Subcutaneous abdominal adipose tissue (tissue), 5 donors: ENCODE measurements around the gene VPS13D.

ENCODE experiments used
- H3K27ac ChIP-seq: one replicate; pipeline ENCODE4 v1.7.0; 2013; ENCODE audit warnings: low read depth, mild to moderate bottlenecking, inconsistent platforms, low read length, moderate library complexity
- H3K27me3 ChIP-seq, 5 donors: one replicate each; pipeline ENCODE4 v1.7.0; 2013; ENCODE audit warnings: low read length in 5 of 5, inconsistent platforms in 1 of 5; ENCODE audit not compliant: control insufficient read depth in 5 of 5, insufficient read depth in 4 of 5
- H3K36me3 ChIP-seq, 5 donors: one replicate each; pipeline ENCODE4 v1.7.0; 2013; ENCODE audit warnings: low read length in 5 of 5; ENCODE audit not compliant: control insufficient read depth in 5 of 5, insufficient read depth in 5 of 5
- H3K4me1 ChIP-seq, 5 donors: one replicate each; pipeline ENCODE4 v1.7.0; 2013; ENCODE audit warnings: low read length in 5 of 5, mild to moderate bottlenecking in 3 of 5, moderate library complexity in 1 of 5; ENCODE audit not compliant: control insufficient read depth in 5 of 5, insufficient read depth in 5 of 5
- H3K4me3 ChIP-seq, 5 donors: one replicate each; pipeline ENCODE4 v1.7.0; 2013; ENCODE audit warnings: low read length in 5 of 5, low read depth in 1 of 5
- H3K9ac ChIP-seq, 5 donors: one replicate each; pipeline ENCODE4 v1.7.0; 2013; ENCODE audit warnings: low read length in 5 of 5, mild to moderate bottlenecking in 4 of 5, moderate library complexity in 3 of 5
- H3K9me3 ChIP-seq, 5 donors: one replicate each; pipeline ENCODE4 v1.7.0; 2013; ENCODE audit warnings: low read length in 5 of 5; ENCODE audit not compliant: control insufficient read depth in 5 of 5
- donor health status: healthy.
- donor health status: healthy.
- donor health status: healthy.
- donor health status: healthy.
- donor health status: healthy.

Gene VPS13D

DNA sequence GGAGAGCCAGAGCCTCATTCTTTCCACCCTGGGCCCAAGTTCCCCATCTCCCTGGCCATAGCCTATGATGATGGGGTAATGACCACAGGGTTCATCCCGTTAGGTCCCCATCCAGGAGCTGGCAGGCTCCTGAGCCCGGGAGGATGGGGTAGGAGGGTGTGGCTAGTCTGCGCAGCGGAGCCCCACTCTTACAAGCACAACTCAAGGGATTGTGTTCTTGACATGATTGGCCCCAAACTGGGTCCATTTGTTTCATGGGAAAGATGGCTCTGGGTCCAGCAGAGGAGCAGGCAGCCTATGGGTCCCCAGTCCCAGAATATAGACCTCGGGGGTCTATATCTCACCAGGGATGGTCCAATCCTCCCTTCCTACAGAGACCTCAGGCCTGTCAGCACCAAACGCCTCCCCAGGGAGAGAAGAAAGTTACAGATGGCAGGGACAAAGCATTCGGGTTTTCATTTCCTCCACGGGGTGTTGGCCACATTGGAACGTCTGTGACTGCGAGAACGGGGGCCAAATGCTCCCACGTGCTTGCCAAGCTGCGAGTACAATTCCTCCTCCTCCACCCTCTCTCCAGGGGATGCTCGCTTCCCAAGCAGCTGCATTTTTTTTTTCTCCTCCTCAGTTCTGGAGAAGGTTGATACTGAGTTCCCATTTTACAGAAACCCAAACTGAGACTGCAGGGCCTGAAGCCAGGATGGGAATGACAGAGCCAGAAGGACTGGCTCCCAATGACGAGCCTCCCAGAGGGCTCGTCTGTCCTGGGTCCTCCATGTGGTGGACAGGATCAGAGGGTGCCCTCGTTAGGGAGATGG is 317.1 kb downstream of the VPS13D start:
- Histone ChIP-seq H3K4me3 (no peak overlapping the region), H3K4me1 (peaks cover 13 to 49% (median 44%) of the 10 kb centered on the region in 5 donors), H3K9me3 (no peaks in the 10 kb centered on the region), H3K36me3 (no peaks in the 10 kb centered on the region), H3K27ac (peak overlapping the region; percentile 76), H3K27me3 (peaks cover 0 to 2% (median 0%) of the 10 kb centered on the region in 5 donors), H3K9ac (no peak overlapping the region)

DNA sequence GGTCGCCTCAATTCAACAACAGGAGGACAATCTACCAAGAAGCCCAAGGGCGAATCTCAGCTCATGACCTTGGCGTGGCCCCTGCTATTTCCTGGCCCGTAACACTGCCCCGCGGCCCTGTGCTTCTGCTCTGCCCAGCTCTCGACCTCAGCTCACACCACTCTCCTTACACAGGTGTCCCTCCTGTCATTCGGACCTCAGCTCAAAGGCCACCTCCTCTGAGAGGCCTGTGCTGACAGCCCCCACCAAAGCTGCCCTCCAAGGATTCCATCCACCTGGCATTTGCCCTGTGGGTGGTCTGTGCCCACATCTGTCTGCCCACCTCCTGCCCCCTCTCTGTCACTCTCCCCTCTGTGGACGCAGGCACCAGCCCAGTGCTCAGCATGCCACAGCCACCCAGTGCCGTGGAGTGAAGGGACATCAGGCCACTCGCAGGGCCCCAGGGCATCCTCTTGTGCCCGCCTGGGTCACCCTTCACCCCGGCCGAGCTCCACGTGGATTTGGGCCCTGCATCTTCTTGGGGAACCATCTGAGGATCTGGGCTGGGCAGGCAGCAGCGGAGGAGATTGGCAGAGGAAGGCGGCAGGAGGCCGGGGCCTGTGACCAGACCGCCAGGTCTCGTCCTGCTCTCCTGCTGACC is 317.9 kb downstream of the VPS13D start:
- Histone ChIP-seq H3K27me3 (peaks cover 0 to 2% (median 0%) of the 10 kb centered on the region in 5 donors), H3K27ac (peak overlapping the region; percentile 76), H3K9me3 (no peaks in the 10 kb centered on the region), H3K9ac (peak overlapping the region in 1 of 5 donors; percentile 13), H3K4me1 (peaks cover 13 to 50% (median 45%) of the 10 kb centered on the region in 5 donors), H3K4me3 (no peak overlapping the region), H3K36me3 (no peaks in the 10 kb centered on the region)

DNA sequence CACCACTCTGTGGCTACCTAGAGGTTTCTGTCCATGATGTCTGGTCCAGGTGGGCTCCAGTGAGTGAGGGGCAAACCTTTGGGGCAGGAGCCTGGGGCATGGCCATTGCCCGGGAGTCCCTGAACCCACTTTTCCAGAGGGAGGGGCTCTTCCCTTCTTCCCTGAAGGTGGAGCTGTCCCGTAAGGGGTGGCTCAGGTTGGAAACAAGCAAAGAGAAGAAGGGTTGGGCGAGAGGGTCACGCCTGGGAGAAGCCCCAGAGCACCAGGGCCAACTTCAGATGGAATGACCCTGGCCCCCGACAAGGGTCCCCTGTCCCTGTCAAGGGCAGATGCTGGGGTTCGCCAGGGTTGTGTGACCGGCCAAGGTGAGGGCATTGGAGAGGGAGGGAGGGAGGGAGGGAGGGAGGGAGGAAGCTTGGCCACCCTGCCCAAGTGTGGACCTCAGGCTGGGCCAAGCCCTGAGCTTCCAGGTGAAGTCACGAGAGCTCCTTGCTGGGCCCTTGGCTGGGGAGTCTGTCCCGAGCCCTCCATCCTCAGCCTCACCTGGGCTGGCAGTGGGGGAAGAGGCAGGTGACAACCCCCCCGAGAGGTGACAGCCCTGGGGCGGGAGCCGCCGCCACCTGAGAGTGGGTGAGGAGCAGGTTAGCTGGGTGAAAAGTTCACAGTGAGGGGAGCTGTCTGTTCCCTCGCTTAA is 318.6 kb downstream of the VPS13D start:
- no peaks in the 10 kb centered on the region for H3K36me3 ChIP-seq
- H3K4me3 ChIP-seq, result no peak overlapping the region
- no peak overlapping the region for H3K9ac ChIP-seq
- H3K9me3 ChIP-seq, result no peaks in the 10 kb centered on the region
- H3K27ac ChIP-seq, result peak overlapping the region; percentile 76
- H3K4me1 ChIP-seq, result peaks cover 13 to 57% (median 53%) of the 10 kb centered on the region in 5 donors
- H3K27me3 ChIP-seq, result peaks cover 0 to 2% (median 0%) of the 10 kb centered on the region in 5 donors

DNA sequence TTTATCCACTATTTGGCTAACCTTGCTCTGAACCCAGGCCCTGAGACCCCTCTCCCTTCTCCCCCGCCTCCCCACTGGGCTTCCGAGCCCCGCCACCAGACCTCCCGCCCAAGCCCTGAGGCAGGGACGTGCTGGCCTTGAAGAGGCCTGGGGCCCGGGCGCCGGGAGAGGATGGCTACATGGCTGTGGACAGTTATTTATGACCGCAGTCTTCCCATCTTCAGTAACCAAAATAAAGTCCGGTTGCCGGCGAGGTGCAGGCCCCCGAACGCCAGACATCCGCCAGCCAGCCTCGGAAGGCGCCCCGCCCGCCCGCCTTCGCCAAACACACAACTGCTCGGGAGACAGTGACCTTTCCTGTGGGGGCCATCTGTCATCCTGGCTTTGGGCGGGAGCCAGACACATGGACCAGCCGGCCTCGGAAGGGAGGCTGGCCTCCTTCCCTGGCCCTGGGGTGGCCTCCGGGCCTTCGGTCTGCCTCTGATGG is 319.2 kb downstream of the VPS13D start:
- peaks cover 0 to 2% (median 0%) of the 10 kb centered on the region in 5 donors for H3K27me3 ChIP-seq
- H3K9ac ChIP-seq, result peak overlapping the region in 2 of 5 donors; percentile 10 to 16
- H3K4me1 ChIP-seq, result peaks cover 13 to 60% (median 58%) of the 10 kb centered on the region in 5 donors
- H3K36me3 ChIP-seq, result no peaks in the 10 kb centered on the region
- H3K27ac ChIP-seq, result peak overlapping the region; percentile 76
- H3K9me3 ChIP-seq, result no peaks in the 10 kb centered on the region
- H3K4me3 ChIP-seq, result peak overlapping the region in 1 of 5 donors; percentile 22

DNA sequence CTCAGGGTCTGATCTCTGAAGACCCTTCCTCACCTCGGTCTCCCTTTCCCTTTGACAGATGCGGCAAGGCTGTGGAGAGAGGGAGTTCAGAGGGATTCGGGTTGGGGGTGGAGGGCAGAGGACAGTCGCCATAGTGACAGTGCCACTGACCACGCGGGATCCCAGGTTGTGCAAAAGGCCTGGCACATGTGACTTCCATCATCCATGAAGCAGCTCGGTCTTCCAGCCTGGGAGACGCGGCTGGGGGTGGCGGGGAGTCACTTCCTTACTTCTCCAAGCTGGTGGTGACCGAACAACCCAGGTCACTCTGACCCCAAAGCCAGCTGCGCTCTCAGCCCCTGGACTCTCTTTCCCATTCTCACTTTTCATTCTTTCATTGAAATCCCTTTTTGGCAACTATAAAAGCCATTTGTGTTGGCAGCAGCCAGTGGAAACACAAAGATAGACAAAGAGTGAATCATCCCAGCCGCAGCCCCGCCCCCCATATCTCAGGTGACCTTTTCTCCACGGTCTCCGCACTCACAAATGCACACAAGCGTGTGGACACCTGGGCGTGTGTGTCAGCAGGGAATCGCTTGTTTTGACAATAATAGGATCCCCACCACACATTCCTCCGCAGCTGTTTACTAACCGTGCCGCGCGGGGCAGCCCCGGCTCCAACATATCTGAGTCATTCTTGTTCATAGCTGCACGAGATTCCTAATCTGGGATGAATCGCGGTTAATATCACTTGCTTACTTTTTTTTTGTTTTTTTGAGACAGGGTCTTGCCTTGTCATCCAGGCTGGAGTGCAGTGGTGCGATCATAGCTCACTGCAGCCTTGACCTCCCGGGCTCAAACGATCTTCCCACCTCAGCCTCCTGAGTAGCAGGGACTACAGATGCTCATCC is 319.9 kb downstream of the VPS13D start:
- peak overlapping the region in 3 of 5 donors; percentile 22 to 40 (median 26) for H3K4me3 ChIP-seq
- H3K27me3 ChIP-seq, result peaks cover 0 to 2% (median 0%) of the 10 kb centered on the region in 5 donors
- peak overlapping the region; percentile 76 for H3K27ac ChIP-seq
- peaks cover 13 to 62% (median 60%) of the 10 kb centered on the region in 5 donors for H3K4me1 ChIP-seq
- H3K9ac ChIP-seq, result peak overlapping the region in 2 of 5 donors; percentile 10 to 16
- no peaks in the 10 kb centered on the region for H3K36me3 ChIP-seq
- no peaks in the 10 kb centered on the region for H3K9me3 ChIP-seq

DNA sequence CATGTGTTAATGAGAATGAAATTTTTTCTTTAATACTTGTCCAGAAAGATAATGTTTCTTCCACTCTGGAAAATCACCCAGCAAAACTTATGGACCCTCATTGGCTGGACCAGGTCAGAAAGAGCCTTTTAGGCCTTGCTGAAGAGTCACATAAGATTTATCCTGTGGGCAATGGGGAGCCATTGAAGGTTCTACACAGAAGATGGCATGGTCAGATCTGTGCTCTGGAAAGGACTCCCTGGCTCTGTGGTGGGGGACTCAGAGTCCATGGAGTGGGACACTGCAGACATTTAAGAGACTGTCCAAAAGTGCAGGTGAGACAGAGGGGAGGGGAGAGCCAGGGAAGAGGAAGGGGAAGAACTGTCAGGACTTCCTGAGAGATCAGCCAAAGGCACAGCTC is 321.8 kb downstream of the VPS13D start:
- Histone ChIP-seq H3K4me1 (peaks cover 13 to 80% (median 65%) of the 10 kb centered on the region in 5 donors), H3K27me3 (peaks cover 0 to 2% (median 0%) of the 10 kb centered on the region in 5 donors), H3K36me3 (no peaks in the 10 kb centered on the region), H3K9me3 (no peaks in the 10 kb centered on the region), H3K9ac (no peak overlapping the region), H3K27ac (no peak overlapping the region), H3K4me3 (no peak overlapping the region)

DNA sequence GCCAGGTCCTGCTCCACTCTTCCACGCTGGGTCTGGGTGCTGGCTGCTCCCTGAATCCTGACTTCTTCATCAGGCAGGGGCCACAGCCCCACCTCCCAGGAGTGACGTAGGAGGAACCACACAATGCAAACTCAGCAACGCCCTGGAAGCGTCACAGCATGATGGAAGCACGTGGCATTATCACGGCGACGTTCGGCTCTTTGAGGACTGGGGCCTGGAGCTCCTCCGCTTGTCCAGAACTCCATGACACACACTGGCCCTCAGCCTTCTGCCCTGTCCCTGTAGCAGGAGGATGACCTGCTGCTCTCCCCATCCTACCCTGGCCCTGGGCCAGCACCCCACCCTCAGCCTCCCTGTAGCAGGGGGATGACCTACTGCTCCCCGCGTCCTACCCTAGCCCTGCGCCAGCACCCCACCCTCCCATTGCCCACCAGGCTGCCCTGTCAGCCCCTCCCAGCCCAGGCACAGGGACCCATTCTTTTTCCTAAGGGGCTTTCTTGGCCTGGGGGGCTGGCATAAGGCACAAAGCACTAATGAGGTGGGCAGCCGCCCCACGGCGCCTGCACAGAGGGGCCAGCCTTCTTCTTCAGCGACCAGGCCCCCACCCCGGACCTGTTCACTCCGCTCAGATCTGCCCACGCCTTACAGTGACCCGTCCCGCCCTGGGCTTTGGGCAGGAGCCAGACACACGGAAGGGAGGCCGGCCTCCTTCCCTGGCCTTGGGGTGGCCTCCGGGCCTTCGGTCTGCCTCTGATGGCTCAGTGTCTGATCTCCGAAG is 322.5 kb downstream of the VPS13D start:
- Histone ChIP-seq H3K4me3 (no peak overlapping the region), H3K27ac (peak overlapping the region; percentile 23), H3K4me1 (peaks cover 8 to 80% (median 58%) of the 10 kb centered on the region in 5 donors), H3K9ac (no peak overlapping the region), H3K9me3 (no peaks in the 10 kb centered on the region), H3K27me3 (no peaks in the 10 kb centered on the region), H3K36me3 (no peaks in the 10 kb centered on the region)

DNA sequence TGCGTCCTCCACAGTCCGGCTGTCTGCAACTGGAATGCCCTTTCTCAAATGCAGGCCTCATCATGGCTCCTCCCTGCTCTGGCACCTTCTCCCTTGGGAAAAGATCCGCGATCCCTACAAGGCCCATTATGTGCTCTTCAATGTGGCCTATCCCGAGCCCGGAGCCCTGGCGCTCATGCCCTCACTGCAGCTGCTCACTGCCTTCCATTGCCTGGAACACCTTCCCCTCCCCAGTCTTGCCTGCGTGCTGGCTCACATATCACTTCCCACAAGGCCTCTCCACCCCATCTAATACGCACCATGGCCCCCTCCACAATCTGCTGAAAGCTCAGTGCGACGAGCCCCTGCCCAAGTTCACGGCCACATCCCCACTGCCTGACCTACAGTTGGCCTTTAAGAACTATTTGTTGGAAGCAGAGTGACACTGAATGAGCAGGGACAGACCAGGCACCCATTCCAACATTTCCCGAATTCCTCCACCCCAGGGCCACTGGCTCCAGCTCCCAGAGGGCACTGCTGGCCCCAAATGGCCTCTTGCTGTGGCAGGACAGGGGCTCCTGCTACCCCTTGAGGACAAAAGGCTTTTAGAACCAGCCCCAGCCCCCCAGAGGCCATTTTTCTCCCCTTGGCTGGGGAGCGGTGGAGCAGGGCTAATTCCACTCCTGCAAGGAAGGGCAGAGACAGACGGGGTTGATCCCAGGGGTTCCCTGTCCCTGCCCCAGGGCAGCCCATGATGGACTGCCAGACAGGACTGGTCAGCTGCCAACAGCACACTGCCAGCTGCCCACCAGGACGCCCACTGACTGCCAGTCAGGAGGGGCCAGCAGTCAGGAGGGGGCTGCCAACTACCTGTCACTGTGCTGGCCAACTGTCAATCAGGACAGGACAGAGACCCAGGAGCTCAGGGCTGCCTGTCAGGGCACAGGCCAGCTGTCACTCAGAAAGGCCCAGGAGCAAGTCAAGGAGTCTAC is 323.4 kb downstream of the VPS13D start:
- H3K36me3 ChIP-seq, result no peaks in the 10 kb centered on the region
- H3K4me1 ChIP-seq, result peaks cover 6 to 80% (median 55%) of the 10 kb centered on the region in 5 donors
- no peak overlapping the region for H3K4me3 ChIP-seq
- no peaks in the 10 kb centered on the region for H3K27me3 ChIP-seq
- H3K9ac ChIP-seq, result peak overlapping the region in 1 of 5 donors; percentile 28
- peak overlapping the region; percentile 23 for H3K27ac ChIP-seq
- no peaks in the 10 kb centered on the region for H3K9me3 ChIP-seq
